ENCODE data around the gene PILRA.
"Not testable (repeated sequence)": the region's sequence is repeated elsewhere in the genome, so short reads cannot be mapped to it uniquely, and the experiment has no call there.

The PILRA gene

GRCh38 chr7:100381531-100382233, 8.4 kb downstream of the PILRA start:
- DNase-seq = not testable (repeated sequence)

- DNase-seq = not testable (repeated sequence)
Observed at GRCh38 chr7:100382234-100382853, 9.1 kb downstream of the PILRA start.

GRCh38 chr7:100384628-100385294, 11.5 kb downstream of the PILRA start:
- DNase-seq = no peak

- DNase-seq = no peak
Observed at GRCh38 chr7:100386940-100387339, 13.7 kb downstream of the PILRA start.

GRCh38 chr7:100387695-100388094, 14.4 kb downstream of the PILRA start:
- DNase-seq = no peak

- DNase-seq = no peak
Observed at GRCh38 chr7:100389437-100390088, 16.3 kb downstream of the PILRA start.

GRCh38 chr7:100390286-100391009, 17.2 kb downstream of the PILRA start:
- no peak for DNase-seq

GRCh38 chr7:100393233-100393905, 20.1 kb downstream of the PILRA start:
- no peak for DNase-seq

- DNase-seq = no peak
Observed at GRCh38 chr7:100394077-100394476, 20.8 kb downstream of the PILRA start.

- DNase-seq = no peak
Observed at GRCh38 chr7:100396421-100396982, 23.2 kb downstream of the PILRA start.

GRCh38 chr7:100397315-100398081, 24.2 kb downstream of the PILRA start:
- no peak for DNase-seq

- DNase-seq = no peak
Observed at GRCh38 chr7:100398239-100398638, 25.0 kb downstream of the PILRA start.

GRCh38 chr7:100400041-100400440, 26.8 kb downstream of the PILRA start:
- no peak for DNase-seq

GRCh38 chr7:100400656-100401055, 27.4 kb downstream of the PILRA start:
- DNase-seq = peak; percentile 13

GRCh38 chr7:100401811-100402210, 28.5 kb downstream of the PILRA start:
- DNase-seq = no peak

- no peak for DNase-seq
Observed at GRCh38 chr7:100402241-100402640, 29.0 kb downstream of the PILRA start.

GRCh38 chr7:100406767-100407166, 33.5 kb downstream of the PILRA start:
- no peak for DNase-seq

GRCh38 chr7:100407285-100408180, 34.2 kb downstream of the PILRA start:
- DNase-seq = peak; percentile 79

- no peak for DNase-seq
Observed at GRCh38 chr7:100411101-100411500, 37.8 kb downstream of the PILRA start.

- DNase-seq = no peak
Observed at GRCh38 chr7:100413346-100413745, 40.1 kb downstream of the PILRA start.
